NCI-H128 (cell line): ENCODE measurements around the gene C11orf54.
"Not testable (repeated sequence)": the region's sequence is repeated elsewhere in the genome, so short reads cannot be mapped to it uniquely, and the experiment has no call there.

Experiments used
- DNase-seq: peaks from one replicate; lab custom pipeline; 2025; ENCODE audit not compliant: unreplicated experiment; lab: John Stamatoyannopoulos, UW

Gene C11orf54

GRCh38 chr11:93765551-93765950 lies 24.1 kb downstream of the C11orf54 start:
- no peak for DNase-seq

GRCh38 chr11:93766504-93766903 lies 25.0 kb downstream of the C11orf54 start:
- DNase-seq: no peak

GRCh38 chr11:93767018-93767417 lies 25.5 kb downstream of the C11orf54 start:
- DNase-seq: no peak

- no peak for DNase-seq
These were observed 28.7 kb downstream of the C11orf54 start for GRCh38 chr11:93770160-93770559.

GRCh38 chr11:93772123-93772522 lies 30.7 kb downstream of the C11orf54 start:
- no peak for DNase-seq

GRCh38 chr11:93773045-93773477 lies 31.6 kb downstream of the C11orf54 start:
- no peak for DNase-seq

- no peak for DNase-seq
These were observed 32.2 kb downstream of the C11orf54 start for GRCh38 chr11:93773601-93774200.

- not testable (repeated sequence) for DNase-seq
These were observed 33.1 kb downstream of the C11orf54 start for GRCh38 chr11:93774560-93774959.

GRCh38 chr11:93775289-93775688 lies 33.8 kb downstream of the C11orf54 start:
- DNase-seq: no peak

GRCh38 chr11:93783362-93783761 lies 41.9 kb downstream of the C11orf54 start:
- DNase-seq: no peak

GRCh38 chr11:93783765-93784144 lies 42.3 kb downstream of the C11orf54 start:
- no peak for DNase-seq

GRCh38 chr11:93784145-93784934 lies 42.9 kb downstream of the C11orf54 start, which contains the start of gene MED17:
MED17 (plus strand) TSS chr11:93784282; CDS start chr11:93784514, 232 bp downstream.
- peak; percentile 95 for DNase-seq

GRCh38 chr11:93784935-93785360 lies 43.5 kb downstream of the C11orf54 start:
- DNase-seq: no peak

- DNase-seq: no peak
These were observed 50.0 kb downstream of the C11orf54 start for GRCh38 chr11:93791493-93791892.

GRCh38 chr11:93796441-93797231 lies 55.2 kb downstream of the C11orf54 start:
- no peak for DNase-seq

GRCh38 chr11:93801366-93801765 lies 59.9 kb downstream of the C11orf54 start:
- DNase-seq: no peak

- DNase-seq: no peak
These were observed 63.4 kb downstream of the C11orf54 start for GRCh38 chr11:93804879-93805278.

- DNase-seq: no peak
These were observed 66.5 kb downstream of the C11orf54 start for GRCh38 chr11:93807980-93808379.

- DNase-seq: no peak
These were observed 72.5 kb downstream of the C11orf54 start for GRCh38 chr11:93813974-93814373.
